HG03571 (cell line): ENCODE data around the gene SOX12.
"Not testable (repeated sequence)": the region's sequence is repeated elsewhere in the genome, so short reads cannot be mapped to it uniquely, and the experiment has no call there.

Source experiments
- ATAC-seq: cut with Tn5 transposase; IDR thresholded peaks from one replicate; pipeline ENCODE4 v1.9.1; 2021; ENCODE audit not compliant: unreplicated experiment

The SOX12 gene

GRCh38 chr20:376750-377149 lies 51.4 kb downstream of the SOX12 start:
- ATAC-seq, result no peak

- ATAC-seq, result not testable (repeated sequence)
Measured at GRCh38 chr20:377578-377977, 52.2 kb downstream of the SOX12 start.

GRCh38 chr20:378961-379336 lies 53.6 kb downstream of the SOX12 start:
- ATAC-seq, result no peak
